Measurements from ENCODE around the gene NEMP2. TPM values are rescaled to one million over a fixed set of nuclear protein-coding genes. Genes with fewer than 3 reads are reported as not detected.
"Not testable (repeated sequence)": the region's sequence is repeated elsewhere in the genome, so short reads cannot be mapped to it uniquely, and the experiment has no call there.

NEMP2 gene
- total RNA-seq, 1 donor from 2014 or later, result 2.1 TPM

DNA sequence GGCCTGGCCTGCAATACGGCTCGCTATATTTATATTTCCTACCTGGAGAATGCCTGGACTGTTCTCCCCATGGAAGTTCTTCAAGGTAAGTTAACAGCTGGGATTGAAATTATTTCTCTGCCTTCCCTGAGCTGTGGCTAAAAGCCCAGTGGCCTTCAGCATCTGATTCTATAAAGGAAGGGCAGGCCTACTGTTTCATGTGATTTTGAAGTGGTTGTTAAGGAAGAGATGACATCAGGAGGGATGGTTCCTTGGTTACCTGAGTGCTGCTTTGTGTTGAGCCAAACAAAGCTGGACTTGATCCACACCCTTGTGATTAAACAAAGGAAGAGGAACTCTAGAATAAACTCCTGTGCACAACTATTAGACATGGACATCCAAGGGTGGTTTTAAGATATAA lies 64.8 kb downstream of the NEMP2 start:
- peaks cover 6% of the 10 kb centered on the region for H3K36me3 Mint-ChIP-seq (ENCODE audit: unreplicated experiment)
- H3K27ac Mint-ChIP-seq (ENCODE audit: unreplicated experiment), result no peak overlapping the region
- H3K27me3 Mint-ChIP-seq (ENCODE audit: unreplicated experiment), result peaks cover 5% of the 10 kb centered on the region
- H3K9me3 Mint-ChIP-seq (ENCODE audit: unreplicated experiment), result peaks cover 2% of the 10 kb centered on the region
- TF ChIP-seq, protein P1, sequence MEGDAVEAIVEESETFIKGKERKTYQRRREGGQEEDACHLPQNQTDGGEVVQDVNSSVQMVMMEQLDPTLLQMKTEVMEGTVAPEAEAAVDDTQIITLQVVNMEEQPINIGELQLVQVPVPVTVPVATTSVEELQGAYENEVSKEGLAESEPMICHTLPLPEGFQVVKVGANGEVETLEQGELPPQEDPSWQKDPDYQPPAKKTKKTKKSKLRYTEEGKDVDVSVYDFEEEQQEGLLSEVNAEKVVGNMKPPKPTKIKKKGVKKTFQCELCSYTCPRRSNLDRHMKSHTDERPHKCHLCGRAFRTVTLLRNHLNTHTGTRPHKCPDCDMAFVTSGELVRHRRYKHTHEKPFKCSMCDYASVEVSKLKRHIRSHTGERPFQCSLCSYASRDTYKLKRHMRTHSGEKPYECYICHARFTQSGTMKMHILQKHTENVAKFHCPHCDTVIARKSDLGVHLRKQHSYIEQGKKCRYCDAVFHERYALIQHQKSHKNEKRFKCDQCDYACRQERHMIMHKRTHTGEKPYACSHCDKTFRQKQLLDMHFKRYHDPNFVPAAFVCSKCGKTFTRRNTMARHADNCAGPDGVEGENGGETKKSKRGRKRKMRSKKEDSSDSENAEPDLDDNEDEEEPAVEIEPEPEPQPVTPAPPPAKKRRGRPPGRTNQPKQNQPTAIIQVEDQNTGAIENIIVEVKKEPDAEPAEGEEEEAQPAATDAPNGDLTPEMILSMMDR (IDR thresholded peaks at IDR 0.05; ENCODE audit: partially characterized antibody, unreplicated experiment), result no peak
- peaks cover 8% of the 10 kb centered on the region for H3K4me1 Mint-ChIP-seq (ENCODE audit: low read depth, unreplicated experiment)
- no peak for DNase-seq
- H3K4me3 Mint-ChIP-seq (ENCODE audit: unreplicated experiment), result no peak overlapping the region

DNA sequence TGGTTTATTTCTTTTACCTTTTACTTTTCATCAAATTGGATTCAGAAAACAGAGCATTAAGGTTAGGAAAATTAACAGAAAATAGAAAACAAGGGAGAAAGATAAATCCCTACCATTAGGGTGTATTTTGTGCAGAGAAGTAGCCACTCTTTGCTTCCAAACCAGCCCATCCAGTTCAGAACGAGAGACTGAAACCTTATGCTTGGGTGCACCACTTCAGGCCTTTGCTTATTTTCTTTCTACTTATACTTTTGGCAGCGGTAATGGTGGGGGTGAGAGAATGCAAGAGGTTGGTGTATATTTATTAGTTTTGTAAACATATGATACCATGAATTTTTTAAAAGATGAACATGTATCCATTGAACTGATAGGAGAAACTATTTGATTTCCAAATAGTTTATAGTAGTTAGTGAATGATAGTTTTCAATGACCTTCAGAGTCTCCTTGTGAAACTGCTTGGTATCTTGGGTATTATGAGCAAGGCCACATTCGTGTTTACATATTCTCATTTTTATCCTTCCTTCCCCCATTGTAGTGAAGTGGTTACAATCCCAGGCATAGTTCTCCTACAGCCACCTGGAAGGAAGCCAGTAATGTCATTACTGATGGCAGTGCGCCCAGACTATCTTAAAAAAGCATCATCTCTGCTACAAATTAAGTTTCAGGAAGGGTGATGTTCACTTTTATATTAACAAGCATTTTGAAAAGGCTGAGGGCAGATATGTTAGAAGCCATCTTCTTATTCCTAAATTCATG lies 65.5 kb downstream of the NEMP2 start:
- Mint-ChIP-seq H3K27me3 (ENCODE audit: unreplicated experiment) (peaks cover 5% of the 10 kb centered on the region), H3K9me3 (ENCODE audit: unreplicated experiment) (peaks cover 2% of the 10 kb centered on the region), H3K27ac (ENCODE audit: unreplicated experiment) (no peak overlapping the region), H3K4me1 (ENCODE audit: low read depth, unreplicated experiment) (peaks cover 8% of the 10 kb centered on the region), H3K36me3 (ENCODE audit: unreplicated experiment) (peaks cover 6% of the 10 kb centered on the region), H3K4me3 (ENCODE audit: unreplicated experiment) (no peak overlapping the region)
- TF ChIP-seq, protein P1 (IDR thresholded peaks at IDR 0.05; ENCODE audit: partially characterized antibody, unreplicated experiment), result no peak
- DNase-seq, result no peak

DNA sequence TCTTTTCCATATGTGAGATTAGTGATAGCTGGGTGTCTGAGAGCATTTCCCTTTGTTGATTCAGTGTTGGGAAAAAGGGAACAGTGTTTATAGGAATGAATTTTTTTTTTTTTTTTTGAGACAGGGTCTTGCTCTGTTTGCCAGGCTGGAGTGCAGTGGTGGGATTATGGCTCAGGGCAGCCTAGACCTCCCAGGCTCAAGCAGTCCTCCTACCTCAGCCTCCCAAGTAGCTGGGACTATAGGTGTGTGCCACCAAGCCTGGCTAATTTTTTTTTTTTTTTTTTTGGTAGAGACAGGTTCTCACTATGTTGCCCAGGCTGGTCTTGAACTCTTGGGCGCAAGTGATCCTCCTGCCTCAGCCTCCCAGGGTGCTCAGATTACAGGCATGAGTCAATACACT lies 66.2 kb downstream of the NEMP2 start:
- not testable (repeated sequence) for H3K9me3 Mint-ChIP-seq (ENCODE audit: unreplicated experiment); H3K4me1 Mint-ChIP-seq (ENCODE audit: low read depth, unreplicated experiment); H3K27ac Mint-ChIP-seq (ENCODE audit: unreplicated experiment); DNase-seq; H3K36me3 Mint-ChIP-seq (ENCODE audit: unreplicated experiment); H3K4me3 Mint-ChIP-seq (ENCODE audit: unreplicated experiment); H3K27me3 Mint-ChIP-seq (ENCODE audit: unreplicated experiment)

DNA sequence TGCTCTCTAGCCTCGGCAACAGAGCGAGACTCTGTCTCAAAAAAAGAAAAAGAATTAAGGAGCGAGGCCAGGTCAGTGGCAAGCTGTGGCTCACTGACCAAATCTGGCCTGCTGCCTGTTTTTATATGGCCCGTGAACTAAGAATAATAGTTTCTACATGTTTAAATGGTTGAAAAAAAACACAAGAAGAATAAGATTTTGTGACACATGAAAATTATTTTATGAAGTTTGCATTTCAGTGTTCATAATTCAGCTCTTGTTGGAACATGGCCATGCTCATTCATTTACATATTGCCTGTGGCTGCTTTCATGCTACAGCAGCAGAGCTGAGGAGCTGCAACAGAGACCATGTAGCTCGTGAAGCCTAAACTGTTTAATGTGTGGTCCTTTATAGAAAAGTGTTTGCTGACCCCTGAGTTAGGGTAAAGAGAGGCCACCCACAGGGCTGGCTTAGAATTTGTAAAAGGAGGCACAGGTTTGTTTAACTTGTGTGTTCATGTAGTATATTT lies 66.9 kb downstream of the NEMP2 start:
- Mint-ChIP-seq H3K9me3 (ENCODE audit: unreplicated experiment) (no peaks in the 10 kb centered on the region), H3K27ac (ENCODE audit: unreplicated experiment) (no peak overlapping the region), H3K4me3 (ENCODE audit: unreplicated experiment) (no peak overlapping the region), H3K36me3 (ENCODE audit: unreplicated experiment) (peaks cover 6% of the 10 kb centered on the region), H3K27me3 (ENCODE audit: unreplicated experiment) (peaks cover 4% of the 10 kb centered on the region), H3K4me1 (ENCODE audit: low read depth, unreplicated experiment) (peaks cover 8% of the 10 kb centered on the region)
- no peak for DNase-seq
- TF ChIP-seq, protein P1 (IDR thresholded peaks at IDR 0.05; ENCODE audit: partially characterized antibody, unreplicated experiment), result no peak

DNA sequence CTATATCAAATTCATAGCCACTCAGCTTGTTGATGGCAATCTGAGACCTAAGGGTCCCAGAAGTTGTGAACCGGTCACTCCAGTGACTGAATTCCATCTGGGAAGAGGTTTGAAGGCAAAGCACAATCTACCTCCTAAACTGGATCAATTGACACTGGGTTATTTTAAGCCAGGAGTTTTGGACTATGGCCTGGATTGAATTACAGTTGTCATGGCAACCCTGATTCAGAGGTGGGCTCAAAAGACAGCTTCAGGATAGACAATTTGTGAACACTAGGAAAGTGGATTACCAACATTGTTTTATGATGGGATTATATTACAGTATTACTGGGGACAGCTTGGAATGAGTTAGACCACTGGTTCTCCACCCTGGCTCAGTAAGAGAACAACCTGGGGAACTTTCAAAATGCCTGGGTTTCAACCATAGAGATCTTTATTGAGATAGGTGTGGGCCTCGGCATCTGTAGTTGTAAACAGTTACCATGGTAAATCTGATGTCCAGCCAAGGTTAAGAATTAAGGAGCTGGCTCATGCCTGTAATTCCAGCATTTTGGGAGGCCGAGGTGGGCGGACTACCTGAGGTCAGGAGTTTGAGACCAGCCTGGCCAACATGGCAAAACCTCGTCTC lies 67.6 kb downstream of the NEMP2 start:
- Mint-ChIP-seq H3K36me3 (ENCODE audit: unreplicated experiment) (no peaks in the 10 kb centered on the region), H3K4me1 (ENCODE audit: low read depth, unreplicated experiment) (peaks cover 8% of the 10 kb centered on the region), H3K27me3 (ENCODE audit: unreplicated experiment) (peaks cover 1% of the 10 kb centered on the region), H3K9me3 (ENCODE audit: unreplicated experiment) (no peaks in the 10 kb centered on the region), H3K4me3 (ENCODE audit: unreplicated experiment) (no peak overlapping the region), H3K27ac (ENCODE audit: unreplicated experiment) (no peak overlapping the region)
- TF ChIP-seq, protein P1 (IDR thresholded peaks at IDR 0.05; ENCODE audit: partially characterized antibody, unreplicated experiment), result no peak
- DNase-seq, result no peak

Data from glutamatergic neuron (in vitro differentiated cells).